ENCODE measurements around the gene PCSK4. TPM values are rescaled to one million over a fixed set of nuclear protein-coding genes. Genes with fewer than 3 reads are reported as not detected.

PCSK4 gene
- total and polyA plus RNA-seq, 2 of the 13 experiments (the other 11 are each of a cell fraction or from before 2014, with no cell fraction given), result 2.0 to 2.7 TPM

GRCh38 chr19:1492474-1493006, 2.4 kb upstream of the PCSK4 start (continued):
- TF ChIP-seq MED8 (CRISPR knock-in tag; IDR thresholded peaks at IDR 0.05; ENCODE audit: insufficient replicate concordance) (no peak), POLR2G (IDR thresholded peaks at IDR 0.05; ENCODE audit: low read depth, low read length) (peak; percentile 23), GABPB1 (CRISPR knock-in tag; IDR thresholded peaks at IDR 0.05) (peak; percentile 51), CEBPG (CRISPR knock-in tag; IDR thresholded peaks at IDR 0.05) (no peak), NR2F1 (CRISPR knock-in tag; IDR thresholded peaks at IDR 0.05) (peak; percentile 70 to 83), SOX5 (CRISPR knock-in tag; IDR thresholded peaks at IDR 0.05; ENCODE audit: borderline replicate concordance) (no peak), ZNF605 (CRISPR knock-in tag; IDR thresholded peaks at IDR 0.05) (no peak), ZNF17 (CRISPR knock-in tag; IDR thresholded peaks at IDR 0.05) (no peak), SMAD1 (CRISPR knock-in tag; IDR thresholded peaks at IDR 0.05; ENCODE audit: borderline replicate concordance, low read depth) (no peak), IKZF4 (CRISPR knock-in tag; IDR thresholded peaks at IDR 0.05; ENCODE audit: borderline replicate concordance, low read depth, not compliant biosample characterization) (no peak), ZNF552 (CRISPR knock-in tag; IDR thresholded peaks at IDR 0.05; ENCODE audit: borderline replicate concordance) (no peak), ZNF547 (CRISPR knock-in tag; IDR thresholded peaks at IDR 0.05) (no peak), ZUFSP (CRISPR knock-in tag; IDR thresholded peaks at IDR 0.05; ENCODE audit: borderline replicate concordance) (no peak), MTF2 (CRISPR knock-in tag; IDR thresholded peaks at IDR 0.05; ENCODE audit: borderline replicate concordance) (no peak), NFRKB (IDR thresholded peaks at IDR 0.05) (no peak), TFDP1 (CRISPR knock-in tag; IDR thresholded peaks at IDR 0.05; ENCODE audit: borderline replicate concordance) (0 out of 2 replicates have a peak, but pooled peaks have one; percentile 16), HNF4G (IDR thresholded peaks at IDR 0.05; ENCODE audit: borderline replicate concordance, low read depth, low read length) (no peak), HNF4G (CRISPR knock-in tag; IDR thresholded peaks at IDR 0.05; ENCODE audit: borderline replicate concordance, low read depth) (no peak), RBAK (CRISPR knock-in tag; IDR thresholded peaks at IDR 0.05) (no peak), KLF6 (CRISPR knock-in tag; IDR thresholded peaks at IDR 0.05) (no peak), HHEX (CRISPR knock-in tag; IDR thresholded peaks at IDR 0.05) (no peak), ZNF839 (CRISPR knock-in tag; IDR thresholded peaks at IDR 0.05; ENCODE audit: borderline replicate concordance) (no peak), IRF9 (CRISPR knock-in tag; IDR thresholded peaks at IDR 0.05; ENCODE audit: borderline replicate concordance) (no peak), ZNF225 (CRISPR knock-in tag; IDR thresholded peaks at IDR 0.05) (no peak), MED13 (CRISPR knock-in tag; IDR thresholded peaks at IDR 0.05) (no peak)

Data from HepG2 (cell line).